ENCODE data around the gene SYT14. TPM values are rescaled to one million over a fixed set of nuclear protein-coding genes. Genes with fewer than 3 reads are reported as not detected.
"Not testable (repeated sequence)": the region's sequence is repeated elsewhere in the genome, so short reads cannot be mapped to it uniquely, and the experiment has no call there.

Gene SYT14
- total RNA-seq, 1 experiment from 2014 or later, result 2.1 TPM

- intact Hi-C loops (cut with micrococcal nuclease; ENCODE audit: unreplicated experiment), result no loop called here
- peaks cover 7% of the 10 kb centered on the region for H3K4me1 Mint-ChIP-seq (ENCODE audit: low read depth, unreplicated experiment)
- H3K4me3 Mint-ChIP-seq (ENCODE audit: low read depth, unreplicated experiment), result no peak overlapping the region
- no peaks in the 10 kb centered on the region for H3K9me3 Mint-ChIP-seq (ENCODE audit: low read depth, unreplicated experiment)
- no peaks in the 10 kb centered on the region for H3K36me3 Mint-ChIP-seq (ENCODE audit: insufficient read depth, unreplicated experiment)
- no peak overlapping the region for H3K27ac Mint-ChIP-seq (ENCODE audit: unreplicated experiment)
- no peak for DNase-seq
- no peaks in the 10 kb centered on the region for H3K27me3 Mint-ChIP-seq (ENCODE audit: unreplicated experiment)
- BruUV-seq (replicated peaks), result no TSS peak
- TF ChIP-seq CTCF (IDR thresholded peaks at IDR 0.05; ENCODE audit: unreplicated experiment), result no peak
- CTCF ChIA-PET, result no interaction called here
Measured at GRCh38 chr1:209960926-209961325, 22.9 kb downstream of the SYT14 start.

GRCh38 chr1:209962388-209962787 is 24.4 kb downstream of the SYT14 start:
- Mint-ChIP-seq H3K36me3 (ENCODE audit: insufficient read depth, unreplicated experiment) (no peaks in the 10 kb centered on the region), H3K4me1 (ENCODE audit: low read depth, unreplicated experiment) (no peaks in the 10 kb centered on the region), H3K27ac (ENCODE audit: unreplicated experiment) (no peak overlapping the region), H3K4me3 (ENCODE audit: low read depth, unreplicated experiment) (no peak overlapping the region), H3K9me3 (ENCODE audit: low read depth, unreplicated experiment) (no peaks in the 10 kb centered on the region), H3K27me3 (ENCODE audit: unreplicated experiment) (no peaks in the 10 kb centered on the region)
- TF ChIP-seq CTCF (IDR thresholded peaks at IDR 0.05; ENCODE audit: unreplicated experiment), result no peak
- DNase-seq, result no peak
- no TSS peak for BruUV-seq (replicated peaks)
- intact Hi-C loops (cut with micrococcal nuclease; ENCODE audit: unreplicated experiment), result no loop called here
- CTCF ChIA-PET, result no interaction called here

DNA sequence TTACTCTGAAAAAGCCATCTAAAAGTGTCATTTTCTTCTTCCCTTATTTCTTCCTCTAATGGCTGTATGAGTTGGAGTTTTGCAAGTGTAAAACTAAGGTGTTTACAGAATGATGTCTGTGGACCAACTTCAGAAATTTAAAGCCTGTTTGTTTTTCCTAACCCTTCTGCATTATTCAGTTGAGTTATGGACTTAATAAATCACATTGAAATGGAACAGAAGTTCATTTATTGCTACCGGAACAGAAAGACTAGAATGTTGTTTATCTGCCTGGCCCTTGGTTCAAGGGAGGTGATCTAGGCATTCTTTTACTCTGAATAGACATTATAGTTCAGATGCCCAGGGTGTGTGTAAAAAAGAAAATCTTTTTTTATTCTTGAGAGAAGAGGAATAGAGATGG is 24.8 kb downstream of the SYT14 start:
- Mint-ChIP-seq H3K27ac (ENCODE audit: unreplicated experiment) (no peak overlapping the region), H3K4me3 (ENCODE audit: low read depth, unreplicated experiment) (no peak overlapping the region), H3K4me1 (ENCODE audit: low read depth, unreplicated experiment) (no peaks in the 10 kb centered on the region), H3K9me3 (ENCODE audit: low read depth, unreplicated experiment) (no peaks in the 10 kb centered on the region), H3K36me3 (ENCODE audit: insufficient read depth, unreplicated experiment) (no peaks in the 10 kb centered on the region), H3K27me3 (ENCODE audit: unreplicated experiment) (no peaks in the 10 kb centered on the region)
- CTCF ChIA-PET, result no interaction called here
- intact Hi-C loops (cut with micrococcal nuclease; ENCODE audit: unreplicated experiment), result no loop called here
- no TSS peak for BruUV-seq (replicated peaks)
- no peak for TF ChIP-seq CTCF (IDR thresholded peaks at IDR 0.05; ENCODE audit: unreplicated experiment)
- no peak for DNase-seq

DNA sequence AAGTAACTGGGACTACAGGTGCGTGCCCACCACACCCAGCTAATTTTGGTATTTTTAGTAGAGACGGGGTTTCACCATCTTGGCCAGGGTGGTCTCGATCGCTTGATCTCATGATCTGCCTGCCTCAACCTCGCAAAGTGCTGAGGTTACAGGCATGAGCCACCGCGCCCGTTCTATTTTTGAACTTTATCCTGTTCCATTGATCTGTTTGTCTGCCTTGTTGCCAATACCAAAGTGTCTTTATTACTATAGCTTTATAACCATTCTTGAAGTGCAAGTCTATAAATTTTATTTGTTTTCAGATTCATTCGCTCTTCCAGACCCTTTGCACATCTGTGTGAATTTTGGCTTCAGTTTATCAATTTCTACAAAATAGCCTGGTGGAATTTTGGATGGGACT is 28.0 kb downstream of the SYT14 start:
- no TSS peak for BruUV-seq (replicated peaks)
- Mint-ChIP-seq H3K4me1 (ENCODE audit: low read depth, unreplicated experiment) (no peaks in the 10 kb centered on the region), H3K27ac (ENCODE audit: unreplicated experiment) (no peak overlapping the region), H3K36me3 (ENCODE audit: insufficient read depth, unreplicated experiment) (no peaks in the 10 kb centered on the region), H3K27me3 (ENCODE audit: unreplicated experiment) (no peaks in the 10 kb centered on the region), H3K4me3 (ENCODE audit: low read depth, unreplicated experiment) (no peak overlapping the region), H3K9me3 (ENCODE audit: low read depth, unreplicated experiment) (peaks cover 3% of the 10 kb centered on the region)
- intact Hi-C loops (cut with micrococcal nuclease; ENCODE audit: unreplicated experiment), result no loop called here
- no peak for TF ChIP-seq CTCF (IDR thresholded peaks at IDR 0.05; ENCODE audit: unreplicated experiment)
- DNase-seq, result no peak
- CTCF ChIA-PET, result no interaction called here

- H3K4me3 Mint-ChIP-seq (ENCODE audit: low read depth, unreplicated experiment), result peak overlapping the region; percentile 9
- not testable (repeated sequence) for H3K9me3 Mint-ChIP-seq (ENCODE audit: low read depth, unreplicated experiment)
Measured at GRCh38 chr1:209978721-209979120, 40.7 kb downstream of the SYT14 start.

More at GRCh38 chr1:209978721-209979120, 40.7 kb downstream of the SYT14 start:
- H3K27me3 Mint-ChIP-seq (ENCODE audit: unreplicated experiment); intact Hi-C loops (cut with micrococcal nuclease; ENCODE audit: unreplicated experiment); H3K4me1 Mint-ChIP-seq (ENCODE audit: low read depth, unreplicated experiment); H3K36me3 Mint-ChIP-seq (ENCODE audit: insufficient read depth, unreplicated experiment); CTCF ChIA-PET; H3K27ac Mint-ChIP-seq (ENCODE audit: unreplicated experiment); BruUV-seq (replicated peaks): not testable (repeated sequence)
- peak; percentile 37 for DNase-seq

Measured in Calu3 (cell line).